ENCODE measurements around the gene DAGLB.
"Not testable (repeated sequence)": the region's sequence is repeated elsewhere in the genome, so short reads cannot be mapped to it uniquely, and the experiment has no call there.

Gene DAGLB

GRCh38 chr7:6397759-6398495, 49.8 kb downstream of the DAGLB start:
- not testable (repeated sequence) for DNase-seq

GRCh38 chr7:6395898-6396595, 51.7 kb downstream of the DAGLB start:
- no peak for DNase-seq

- no peak for DNase-seq
Measured at GRCh38 chr7:6394114-6394513, 53.6 kb downstream of the DAGLB start.

- DNase-seq = no peak
Measured at GRCh38 chr7:6393667-6394056, 54.1 kb downstream of the DAGLB start.

GRCh38 chr7:6392712-6393666, 54.8 kb downstream of the DAGLB start:
- peak; percentile 81 for DNase-seq

GRCh38 chr7:6389728-6390127, 58.0 kb downstream of the DAGLB start:
- no peak for DNase-seq

- DNase-seq = no peak
Measured at GRCh38 chr7:6387734-6388294, 59.9 kb downstream of the DAGLB start.

GRCh38 chr7:6386779-6387178, 61.0 kb downstream of the DAGLB start:
- DNase-seq = no peak

DNA sequence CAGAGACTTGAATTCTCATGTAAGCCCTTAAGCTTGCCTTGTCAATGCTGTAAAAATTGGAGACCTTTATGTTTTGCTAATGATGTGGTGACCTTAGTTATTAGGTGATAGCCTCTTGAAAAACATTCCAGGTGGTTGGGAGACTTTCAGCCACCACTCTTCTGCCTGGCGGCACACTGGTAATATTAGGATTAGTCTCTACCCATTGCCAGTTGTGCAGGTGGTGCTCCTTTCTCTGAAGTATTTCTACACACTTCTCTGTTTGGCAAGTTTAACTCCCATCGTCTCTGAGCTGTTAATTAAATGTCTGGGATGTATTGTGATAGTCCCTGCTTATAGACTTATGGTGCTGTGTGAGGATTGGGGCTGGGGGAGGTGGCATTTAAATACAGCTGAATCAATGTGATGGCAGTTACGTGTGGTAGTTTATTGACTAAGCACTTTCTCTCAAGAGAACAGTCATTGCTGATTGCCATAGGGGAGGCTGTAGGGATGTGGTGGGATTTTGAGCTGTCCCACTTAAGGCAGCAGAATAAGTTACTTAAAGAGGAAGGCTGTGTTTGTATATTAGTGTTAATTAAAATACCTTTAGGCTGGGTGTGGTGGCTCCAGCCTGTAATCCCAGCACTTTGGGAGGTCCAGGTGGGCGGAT, 61.7 kb downstream of the DAGLB start:
- no peak for DNase-seq

- DNase-seq = peak; percentile 98
Measured at GRCh38 chr7:6385110-6385781, 62.5 kb downstream of the DAGLB start.

- no peak for DNase-seq
Measured at GRCh38 chr7:6384327-6384726, 63.4 kb downstream of the DAGLB start.

DNA sequence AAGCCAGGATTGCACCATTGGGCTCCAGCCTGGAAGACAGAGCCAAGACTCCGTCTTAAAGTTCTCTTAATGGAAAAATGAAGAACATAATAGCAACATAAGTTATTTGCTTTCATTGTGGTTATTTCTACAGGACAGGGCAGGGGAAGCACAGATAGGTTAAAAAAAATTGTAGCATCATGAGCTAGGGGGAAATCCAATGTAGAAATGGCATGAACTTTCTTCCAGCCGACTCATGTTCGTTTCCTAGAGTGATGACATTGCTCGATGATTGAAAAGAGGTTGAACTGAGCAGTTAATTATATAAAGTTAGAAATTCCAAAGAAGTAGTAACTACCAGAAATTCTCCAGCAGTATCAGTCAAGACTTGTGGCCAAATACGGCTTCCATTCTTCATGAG, 64.9 kb downstream of the DAGLB start:
- DNase-seq = no peak

GRCh38 chr7:6381846-6382245, 65.9 kb downstream of the DAGLB start:
- not testable (repeated sequence) for DNase-seq

GRCh38 chr7:6380310-6381095, 67.3 kb downstream of the DAGLB start:
- DNase-seq = no peak

GRCh38 chr7:6379886-6380285, 67.9 kb downstream of the DAGLB start:
- peak; percentile 52 for DNase-seq

- DNase-seq = not testable (repeated sequence)
Measured at GRCh38 chr7:6378556-6378955, 69.2 kb downstream of the DAGLB start.

- DNase-seq = no peak
Measured at GRCh38 chr7:6376820-6377219, 70.9 kb downstream of the DAGLB start.

DNA sequence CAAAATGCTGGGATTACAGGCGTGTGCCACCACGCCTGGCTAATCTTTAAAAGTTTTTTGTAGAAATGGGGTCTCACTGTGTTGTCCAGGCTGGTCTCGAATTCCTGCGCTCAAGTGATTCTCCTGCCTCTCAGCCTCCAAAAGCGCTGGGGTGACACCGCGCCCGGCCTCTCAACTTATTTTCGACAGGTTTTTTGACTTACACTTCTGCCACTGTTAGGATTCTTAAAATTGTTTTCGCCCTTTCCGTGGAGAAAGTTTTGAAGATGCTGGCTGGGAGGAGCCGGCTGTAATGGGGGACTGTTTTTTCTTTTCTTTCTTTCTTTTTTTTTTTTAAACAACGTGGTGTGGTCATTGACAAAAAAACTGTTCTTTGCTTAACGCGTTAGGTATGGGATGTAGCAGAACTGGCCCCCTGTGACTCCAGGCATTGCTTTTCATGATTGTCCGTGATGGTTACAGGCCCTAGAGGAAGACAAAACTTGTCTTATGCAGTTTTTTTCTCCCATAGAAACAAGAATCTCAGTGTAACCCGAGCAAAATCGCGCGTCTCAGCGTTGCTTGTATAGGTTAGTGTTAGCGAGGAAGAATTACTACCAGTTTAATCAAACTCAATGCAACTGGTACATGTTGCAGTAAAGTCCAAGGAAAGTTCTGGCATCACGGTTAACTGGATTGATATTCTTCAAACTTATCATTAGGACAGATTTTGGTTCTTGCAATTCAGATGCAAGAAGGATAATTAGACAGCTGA, 72.2 kb downstream of the DAGLB start:
- peak; percentile 43 for DNase-seq

GRCh38 chr7:6367701-6368211, 80.0 kb downstream of the DAGLB start:
- DNase-seq = peak; percentile 46

DNA sequence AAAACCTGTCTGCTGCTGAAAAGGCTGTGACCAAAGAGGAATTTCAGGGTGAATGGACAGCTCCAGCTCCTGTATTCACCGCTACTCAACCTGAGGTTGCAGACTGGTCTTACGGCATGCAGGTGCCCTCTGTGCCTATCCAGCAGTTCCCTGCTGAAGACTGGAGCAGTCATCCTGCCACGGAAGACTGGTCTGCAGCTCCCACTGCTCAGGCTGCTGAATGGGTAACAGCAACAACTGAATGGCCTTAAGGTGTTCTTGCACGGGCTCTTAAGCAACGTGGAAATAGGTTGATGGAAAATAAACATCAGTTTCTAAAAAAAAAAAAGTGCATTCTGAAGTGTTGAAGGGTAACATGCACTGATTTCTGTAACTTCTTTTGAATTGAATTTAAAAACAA, 82.3 kb downstream of the DAGLB start:
- DNase-seq = no peak

Measured in fibroblast of skin of back (primary cell).